ENCODE measurements around the gene GPR27. TPM values are rescaled to one million over a fixed set of nuclear protein-coding genes. Genes with fewer than 3 reads are reported as not detected.

GPR27 gene
- total RNA-seq, 1 donor = not detected

DNA sequence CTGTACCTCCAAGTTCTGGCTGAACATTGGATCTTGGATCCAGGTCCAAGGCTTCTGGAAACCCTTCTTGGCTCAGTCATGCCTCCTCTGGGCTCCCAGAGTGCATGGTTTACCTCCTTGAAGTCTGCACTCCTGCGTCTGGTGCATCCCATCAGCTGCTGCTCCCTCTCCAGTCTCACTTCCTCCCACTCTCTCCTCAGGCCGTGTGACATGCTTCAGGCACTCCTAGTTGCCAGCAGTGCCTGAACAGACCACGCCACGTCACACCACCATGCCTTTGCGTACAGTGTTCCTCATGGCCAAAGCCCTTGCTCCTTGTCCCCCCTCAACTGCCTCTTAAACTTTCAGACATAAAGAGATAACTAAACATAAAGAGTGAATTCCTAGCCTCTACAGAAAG, 5.7 kb downstream of the GPR27 start:
- H3K9me3 ChIP-seq (ENCODE audit: low read depth, low read length) = no peaks in the 10 kb centered on the region
- peaks cover 66% of the 10 kb centered on the region for H3K27me3 ChIP-seq (ENCODE audit: insufficient read depth, low read length)
- peak; percentile 66 for DNase-seq (ENCODE audit: insufficient read length, low spot score, missing footprints)
- no peak overlapping the region for H3K4me3 ChIP-seq (ENCODE audit: insufficient read depth, low read length)
- no peak overlapping the region for H3K27ac ChIP-seq (ENCODE audit: low read depth, low read length)
- H3K36me3 ChIP-seq (ENCODE audit: insufficient read depth, low read length) = no peaks in the 10 kb centered on the region
- H3K4me2 ChIP-seq (ENCODE audit: insufficient read depth, low read length) = no peak overlapping the region
- H3K4me1 ChIP-seq (ENCODE audit: insufficient read depth, low read length) = no peaks in the 10 kb centered on the region
- H2AFZ ChIP-seq (ENCODE audit: low read length) = no peak overlapping the region
- no peaks in the 10 kb centered on the region for H4K20me1 ChIP-seq (ENCODE audit: insufficient read depth, low read length)
- H3K79me2 ChIP-seq (ENCODE audit: insufficient read depth, low read length) = no peaks in the 10 kb centered on the region
- TF ChIP-seq CTCF (IDR thresholded peaks at IDR 0.05; ENCODE audit: extremely low read depth, low read depth, low read length) = no peak

GRCh38 chr3:71760140-71760539, 6.5 kb downstream of the GPR27 start:
- no peak for TF ChIP-seq CTCF (IDR thresholded peaks at IDR 0.05; ENCODE audit: extremely low read depth, low read depth, low read length)
- Histone ChIP-seq H3K9me3 (ENCODE audit: low read depth, low read length) (no peaks in the 10 kb centered on the region), H3K27ac (ENCODE audit: low read depth, low read length) (no peak overlapping the region), H2AFZ (ENCODE audit: low read length) (no peak overlapping the region), H4K20me1 (ENCODE audit: insufficient read depth, low read length) (no peaks in the 10 kb centered on the region), H3K79me2 (ENCODE audit: insufficient read depth, low read length) (no peaks in the 10 kb centered on the region), H3K36me3 (ENCODE audit: insufficient read depth, low read length) (no peaks in the 10 kb centered on the region), H3K4me3 (ENCODE audit: insufficient read depth, low read length) (no peak overlapping the region), H3K4me2 (ENCODE audit: insufficient read depth, low read length) (no peak overlapping the region), H3K4me1 (ENCODE audit: insufficient read depth, low read length) (no peaks in the 10 kb centered on the region), H3K27me3 (ENCODE audit: insufficient read depth, low read length) (peaks cover 60% of the 10 kb centered on the region)
- no peak for DNase-seq (ENCODE audit: insufficient read length, low spot score, missing footprints)

DNA sequence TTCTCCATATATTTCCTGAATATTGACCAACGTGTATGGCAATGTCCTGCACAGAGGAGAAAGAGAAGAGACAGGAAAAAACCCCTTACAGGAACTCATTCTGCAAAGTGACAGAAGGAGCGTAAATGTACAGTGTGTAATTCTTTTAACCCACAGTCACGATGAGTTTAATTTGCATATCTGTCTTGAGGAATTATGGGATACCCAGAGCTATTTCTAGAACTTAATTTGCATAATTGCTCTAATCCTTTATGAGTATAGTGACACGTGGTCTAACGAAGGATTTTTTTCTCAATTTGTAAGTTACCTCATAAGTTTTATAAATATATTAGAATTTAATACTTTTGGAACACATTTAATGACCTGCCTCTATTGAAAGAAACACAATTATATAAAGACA, 9.8 kb downstream of the GPR27 start:
- peaks cover 34% of the 10 kb centered on the region for H3K27me3 ChIP-seq (ENCODE audit: insufficient read depth, low read length)
- H3K4me1 ChIP-seq (ENCODE audit: insufficient read depth, low read length) = no peaks in the 10 kb centered on the region
- H3K4me3 ChIP-seq (ENCODE audit: insufficient read depth, low read length) = no peak overlapping the region
- no peaks in the 10 kb centered on the region for H3K36me3 ChIP-seq (ENCODE audit: insufficient read depth, low read length)
- no peak overlapping the region for H3K4me2 ChIP-seq (ENCODE audit: insufficient read depth, low read length)
- H2AFZ ChIP-seq (ENCODE audit: low read length) = no peak overlapping the region
- no peak for DNase-seq (ENCODE audit: insufficient read length, low spot score, missing footprints)
- no peaks in the 10 kb centered on the region for H4K20me1 ChIP-seq (ENCODE audit: insufficient read depth, low read length)
- TF ChIP-seq CTCF (IDR thresholded peaks at IDR 0.05; ENCODE audit: extremely low read depth, low read depth, low read length) = no peak
- H3K27ac ChIP-seq (ENCODE audit: low read depth, low read length) = no peak overlapping the region
- no peaks in the 10 kb centered on the region for H3K9me3 ChIP-seq (ENCODE audit: low read depth, low read length)
- H3K79me2 ChIP-seq (ENCODE audit: insufficient read depth, low read length) = no peaks in the 10 kb centered on the region

- no peak for TF ChIP-seq CTCF (IDR thresholded peaks at IDR 0.05; ENCODE audit: extremely low read depth, low read depth, low read length)
- Histone ChIP-seq H3K27ac (ENCODE audit: low read depth, low read length) (no peak overlapping the region), H3K4me2 (ENCODE audit: insufficient read depth, low read length) (no peak overlapping the region), H2AFZ (ENCODE audit: low read length) (no peak overlapping the region), H3K4me3 (ENCODE audit: insufficient read depth, low read length) (no peak overlapping the region), H3K36me3 (ENCODE audit: insufficient read depth, low read length) (no peaks in the 10 kb centered on the region), H3K9me3 (ENCODE audit: low read depth, low read length) (no peaks in the 10 kb centered on the region), H3K4me1 (ENCODE audit: insufficient read depth, low read length) (no peaks in the 10 kb centered on the region), H4K20me1 (ENCODE audit: insufficient read depth, low read length) (no peaks in the 10 kb centered on the region), H3K27me3 (ENCODE audit: insufficient read depth, low read length) (peaks cover 14% of the 10 kb centered on the region), H3K79me2 (ENCODE audit: insufficient read depth, low read length) (no peaks in the 10 kb centered on the region)
- no peak for DNase-seq (ENCODE audit: insufficient read length, low spot score, missing footprints)
Observed at GRCh38 chr3:71771126-71771525, 17.5 kb downstream of the GPR27 start.
